HEK293 (cell line): ENCODE data around the gene TNFRSF1A.

Experiments
- GLI4 ChIP-seq: fragments of 450-650 bp; formaldehyde crosslinking; IDR thresholded peaks from 2 replicates; pipeline ENCODE4 v1.5.1; 2016; ENCODE audit warnings: missing biosample characterization, missing genetic modification characterization
- HOXA7 ChIP-seq: sonication (generic); formaldehyde crosslinking; IDR thresholded peaks from 2 replicates; pipeline ENCODE4 v1.8.1; 2022; ENCODE audit warnings: missing genetic modification reagents, borderline replicate concordance
- HOXD13 ChIP-seq: sonication (generic); formaldehyde crosslinking; IDR thresholded peaks from 2 replicates; pipeline ENCODE4 v1.8.0; 2022; ENCODE audit warnings: missing genetic modification reagents, borderline replicate concordance
- KLF7 ChIP-seq: fragments of 450-650 bp; formaldehyde crosslinking; IDR thresholded peaks from 2 replicates; pipeline ENCODE4 v1.5.1; 2016; ENCODE audit warnings: missing biosample characterization, missing genetic modification characterization, borderline replicate concordance
- KLF9 ChIP-seq: fragments of 450-650 bp; formaldehyde crosslinking; IDR thresholded peaks from 2 replicates; pipeline ENCODE4 v1.5.1; 2016; ENCODE audit warnings: missing biosample characterization, missing genetic modification characterization, low read depth
- PATZ1 ChIP-seq: fragments of 450-650 bp; formaldehyde crosslinking; IDR thresholded peaks from 2 replicates; pipeline ENCODE4 v1.5.1; 2016; ENCODE audit warnings: missing biosample characterization, missing genetic modification characterization
- PRDM1 ChIP-seq: fragments of 450-650 bp; formaldehyde crosslinking; IDR thresholded peaks from 2 replicates; pipeline ENCODE4; 2016; ENCODE audit warnings: missing biosample characterization, missing genetic modification characterization
- SP7 ChIP-seq: fragments of 450-650 bp; formaldehyde crosslinking; IDR thresholded peaks from 2 replicates; pipeline ENCODE4 v1.5.1; 2016; ENCODE audit warnings: missing biosample characterization, missing genetic modification characterization
- TSHZ1 ChIP-seq: fragments of 450-650 bp; formaldehyde crosslinking; IDR thresholded peaks from 2 replicates; pipeline ENCODE4 v1.5.1; 2016; ENCODE audit warnings: missing biosample characterization, missing genetic modification characterization, borderline replicate concordance
- YY2 ChIP-seq: fragments of 450-650 bp; formaldehyde crosslinking; IDR thresholded peaks from 2 replicates; pipeline ENCODE4 v1.5.1; 2016; ENCODE audit warnings: missing biosample characterization, missing genetic modification characterization
- ZBTB1 ChIP-seq: fragments of 450-650 bp; formaldehyde crosslinking; IDR thresholded peaks from 2 replicates; pipeline ENCODE4 v1.5.1; 2016; ENCODE audit warnings: missing biosample characterization, missing genetic modification characterization
- ZBTB17 ChIP-seq: fragments of 450-650 bp; formaldehyde crosslinking; IDR thresholded peaks from 2 replicates; pipeline ENCODE4 v1.5.1; 2016; ENCODE audit warnings: missing biosample characterization, missing genetic modification characterization
- ZBTB48 ChIP-seq: fragments of 450-650 bp; formaldehyde crosslinking; IDR thresholded peaks from 2 replicates; pipeline ENCODE4 v1.5.1; 2016; ENCODE audit warnings: missing biosample characterization, missing genetic modification characterization
- ZBTB49 ChIP-seq: fragments of 450-650 bp; formaldehyde crosslinking; IDR thresholded peaks from 2 replicates; pipeline ENCODE4 v1.5.1; 2016; ENCODE audit warnings: missing biosample characterization, missing genetic modification characterization, low read depth
- ZBTB8A ChIP-seq: fragments of 450-650 bp; formaldehyde crosslinking; IDR thresholded peaks from 2 replicates; pipeline ENCODE4 v1.5.1; 2016; ENCODE audit warnings: missing biosample characterization, missing genetic modification characterization
- ZNF114 ChIP-seq: fragments of 450-650 bp; formaldehyde crosslinking; IDR thresholded peaks from 2 replicates; pipeline ENCODE4 v1.5.0; 2017; ENCODE audit warnings: missing biosample characterization, missing genetic modification characterization
- ZNF133 ChIP-seq: fragments of 450-650 bp; formaldehyde crosslinking; IDR thresholded peaks from 2 replicates; pipeline ENCODE4 v1.5.1; 2016; ENCODE audit warnings: missing biosample characterization, missing genetic modification characterization
- ZNF140 ChIP-seq: fragments of 450-650 bp; formaldehyde crosslinking; IDR thresholded peaks from 2 replicates; pipeline ENCODE4 v1.5.1; 2016; ENCODE audit warnings: missing biosample characterization, missing genetic modification characterization
- ZNF174 ChIP-seq: fragments of 450-650 bp; formaldehyde crosslinking; IDR thresholded peaks from 2 replicates; pipeline ENCODE4 v1.5.0; 2017; ENCODE audit warnings: missing biosample characterization, mild to moderate bottlenecking, missing genetic modification characterization
- ZNF23 ChIP-seq: fragments of 450-650 bp; formaldehyde crosslinking; IDR thresholded peaks from 2 replicates; pipeline ENCODE4 v1.5.1; 2016; ENCODE audit warnings: missing biosample characterization, missing genetic modification characterization, borderline replicate concordance
- ZNF274 ChIP-seq, 2 experiments: fragments of 200-500 bp in 1 of 2; fragments of 450-650 bp in 1 of 2; sonication (Bioruptor generic) in 1 of 2; formaldehyde crosslinking in 1 of 2; IDR thresholded peaks; 2 replicates each; pipeline versions ENCODE4 v1.5.1 to v1.6.1; 2014 to 2016; ENCODE audit warnings: borderline replicate concordance in 1 of 2, inconsistent platforms in 1 of 2, low read length in 1 of 2, missing biosample characterization in 1 of 2, missing genetic modification characterization in 1 of 2
- ZNF302 ChIP-seq: fragments of 450-650 bp; formaldehyde crosslinking; IDR thresholded peaks from 2 replicates; pipeline ENCODE4 v1.5.1; 2016; ENCODE audit warnings: missing biosample characterization, missing genetic modification characterization, low read depth
- ZNF335 ChIP-seq: fragments of 450-650 bp; formaldehyde crosslinking; conservative IDR thresholded peaks from 2 replicates; pipeline ENCODE4 v1.5.1; 2016; ENCODE audit warnings: missing biosample characterization, missing genetic modification characterization
- ZNF404 ChIP-seq: fragments of 450-650 bp; formaldehyde crosslinking; IDR thresholded peaks from 2 replicates; pipeline ENCODE4 v1.5.1; 2017; ENCODE audit warnings: missing biosample characterization, missing genetic modification characterization
- ZNF433 ChIP-seq: fragments of 450-650 bp; formaldehyde crosslinking; IDR thresholded peaks from 2 replicates; pipeline ENCODE4 v1.5.1; 2016; ENCODE audit warnings: missing biosample characterization, missing genetic modification characterization, low read depth
- ZNF501 ChIP-seq: fragments of 450-650 bp; formaldehyde crosslinking; IDR thresholded peaks from 2 replicates; pipeline ENCODE4 v1.5.1; 2016; ENCODE audit warnings: missing biosample characterization, missing genetic modification characterization
- ZNF521 ChIP-seq: fragments of 450-650 bp; formaldehyde crosslinking; IDR thresholded peaks from 2 replicates; pipeline ENCODE4 v1.5.1; 2017; ENCODE audit warnings: missing biosample characterization, mild to moderate bottlenecking, missing genetic modification characterization
- ZNF571 ChIP-seq: fragments of 450-650 bp; formaldehyde crosslinking; IDR thresholded peaks from 2 replicates; pipeline ENCODE4 v1.5.0; 2017; ENCODE audit warnings: missing biosample characterization, missing genetic modification characterization
- ZNF660 ChIP-seq: fragments of 450-650 bp; IDR thresholded peaks from 2 replicates; pipeline ENCODE4 v1.5.1; 2018; ENCODE audit warnings: missing biosample characterization, mild to moderate bottlenecking, missing genetic modification characterization
- ZNF664 ChIP-seq: fragments of 450-650 bp; formaldehyde crosslinking; IDR thresholded peaks from 2 replicates; pipeline ENCODE4 v1.5.1; 2016; ENCODE audit warnings: missing biosample characterization, missing genetic modification characterization
- ZNF76 ChIP-seq: fragments of 450-650 bp; formaldehyde crosslinking; IDR thresholded peaks from 2 replicates; pipeline ENCODE4; 2016; ENCODE audit warnings: low read depth, missing biosample characterization, missing genetic modification characterization, borderline replicate concordance
- ZXDB ChIP-seq: fragments of 450-650 bp; formaldehyde crosslinking; IDR thresholded peaks from 2 replicates; pipeline ENCODE4 v1.5.1; 2016; ENCODE audit warnings: missing biosample characterization, missing genetic modification characterization

Gene TNFRSF1A

GRCh38 chr12:6341417-6342139 lies at the start of gene TNFRSF1A (continued):
- no peak for TF ChIP-seq ZNF23 (tag by site-specific recombination)
- TF ChIP-seq PRDM1: peak; percentile 73
- no peak for TF ChIP-seq ZNF433 (tag by site-specific recombination)
- peak; percentile 85 for TF ChIP-seq KLF7 (tag by site-specific recombination)
- TF ChIP-seq ZNF664 (tag by site-specific recombination): no peak
- no peak for TF ChIP-seq ZNF133 (tag by site-specific recombination)
- no peak for TF ChIP-seq HOXA7
- TF ChIP-seq ZNF76 (tag by site-specific recombination): 0 out of 2 replicates have a peak, but pooled peaks have one; percentile 23
- no peak for TF ChIP-seq ZNF571
- TF ChIP-seq YY2 (tag by site-specific recombination): no peak
- TF ChIP-seq HOXD13 (CRISPR knock-in tag): no peak
- peak; percentile 57; the same call in 1 of the 2 replicates for TF ChIP-seq SP7 (tag by site-specific recombination)
- no peak for TF ChIP-seq ZNF274 (IDR thresholded peaks at IDR 0.05; ENCODE audit: low read length)
- no peak for TF ChIP-seq ZNF274 (tag by site-specific recombination; IDR thresholded peaks at IDR 0.05; ENCODE audit: borderline replicate concordance)
- peak; percentile 35; the same call in 1 of the 2 replicates for TF ChIP-seq KLF9 (tag by site-specific recombination)
- TF ChIP-seq GLI4: peak; percentile 29; the same call in 1 of the 2 replicates
- no peak for TF ChIP-seq ZNF140 (tag by site-specific recombination)
- peak; percentile 97 for TF ChIP-seq ZNF335 (tag by site-specific recombination)
- TF ChIP-seq ZBTB1 (tag by site-specific recombination): no peak
- TF ChIP-seq ZXDB (tag by site-specific recombination): peak; percentile 58
- TF ChIP-seq ZBTB17 (tag by site-specific recombination): no peak
- TF ChIP-seq ZNF521: no peak
- TF ChIP-seq ZBTB8A (tag by site-specific recombination): peak; percentile 38; the same call in 1 of the 2 replicates
- no peak for TF ChIP-seq ZNF174 (tag by site-specific recombination)
- no peak; the same call in 1 of the 2 replicates for TF ChIP-seq ZNF660 (tag by site-specific recombination)
- no peak; the same call in 1 of the 2 replicates for TF ChIP-seq TSHZ1 (tag by site-specific recombination)
- peak; percentile 72 for TF ChIP-seq ZNF501
- TF ChIP-seq PATZ1 (tag by site-specific recombination): peak; percentile 68
- peak; percentile 79 for TF ChIP-seq ZBTB48 (tag by site-specific recombination)
- TF ChIP-seq ZNF114 (tag by site-specific recombination): no peak
- TF ChIP-seq ZNF302 (tag by site-specific recombination): no peak
- no peak for TF ChIP-seq ZBTB49 (tag by site-specific recombination)
- TF ChIP-seq ZNF404 (tag by site-specific recombination): no peak
